HCT116 (cell line): ENCODE data around the gene SLC5A1. TPM values are rescaled to one million over a fixed set of nuclear protein-coding genes. Genes with fewer than 3 reads are reported as not detected.
"Not testable (repeated sequence)": the region's sequence is repeated elsewhere in the genome, so short reads cannot be mapped to it uniquely, and the experiment has no call there.

Experiments
- ATAC-seq: fragments of 200-7000 bp; cut with Tn5 transposase; 2 replicates; pipeline ENCODE4 v1.9.1; 2020; ENCODE audit warnings: mild to moderate bottlenecking, moderate library complexity
- BruUV-seq: library from RNA; stranded (reverse); fragments of 400-500 nt; replicated peaks from 2 replicates; lab custom pipeline; 2021; lab: Mats Ljungman, UMichigan
- CTCF ChIA-PET: fragments of 300-600 bp; sonication (Branson Sonifier 250); formaldehyde crosslinking; loops from one replicate; lab custom pipeline; 2021; ENCODE audit warnings: antibody characterized with exemption; lab: Charles Lee
- POLR2A ChIA-PET: fragments of 300-600, 350-600 bp; sonication (Branson Sonifier 250); formaldehyde crosslinking; loops from one replicate; lab custom pipeline; 2021; ENCODE audit warnings: antibody characterized with exemption; lab: Charles Lee
- RAD21 ChIA-PET, 2 experiments: fragments of 300-600 bp; sonication (Branson Sonifier 250); formaldehyde crosslinking; loops; one replicate each; lab custom pipeline; 2023; ENCODE audit warnings: low total read pairs in 2 of 2; ENCODE audit not compliant: uncharacterized antibody in 2 of 2, unreplicated experiment in 2 of 2, low non-redundant PET in 1 of 2; lab: Charles Lee
- DNase-seq: peaks from one replicate; pipeline ENCODE4 v3.0.0-alpha.2; 2010; ENCODE audit warnings: low read depth, low spot score
- H2AFZ ChIP-seq: fragments of 200-600 bp; shearing (Covaris generic), sonication (generic); 2 replicates; pipeline ENCODE4 v1.6.1; 2017; ENCODE audit warnings: low read depth, mixed run types, mixed read lengths, antibody characterized with exemption, low read length; ENCODE audit not compliant: poor library complexity, severe bottlenecking
- H3K27ac ChIP-seq: 2 replicates; pipeline ENCODE4 v1.5.1; 2012; ENCODE audit warnings: low read depth, low read length
- H3K27me3 ChIP-seq: fragments of 200-600 bp; sonication (generic); 2 replicates; pipeline ENCODE4 v1.6.1; 2016; ENCODE audit warnings: mixed run types, low read length, mixed read lengths; ENCODE audit not compliant: insufficient read depth
- H3K36me3 ChIP-seq, 2 experiments: fragments of 200-500 bp in 1 of 2; fragments of 200-600 bp in 1 of 2; sonication (Bioruptor generic) in 1 of 2; sonication (generic) in 1 of 2; 2 replicates each; pipeline versions ENCODE4 v1.5.1 to v1.6.1; 2014 to 2016; ENCODE audit warnings: low read length in 2 of 2, inconsistent platforms in 1 of 2, mixed read lengths in 1 of 2, mixed run types in 1 of 2; ENCODE audit not compliant: insufficient read depth in 2 of 2, control insufficient read depth in 1 of 2
- H3K4me1 ChIP-seq, 2 experiments: fragments of 200-600 bp in 1 of 2; sonication (generic) in 1 of 2; 2 replicates each; pipeline versions ENCODE4 v1.5.1 to v1.6.1; 2012 to 2017; ENCODE audit warnings: low read length in 2 of 2, inconsistent platforms in 1 of 2, mild to moderate bottlenecking in 1 of 2, mixed read lengths in 1 of 2, mixed run types in 1 of 2, moderate library complexity in 1 of 2; ENCODE audit not compliant: insufficient read depth in 2 of 2, control insufficient read depth in 1 of 2
- H3K4me2 ChIP-seq: fragments of 200-600 bp; sonication (generic); 2 replicates; pipeline ENCODE4 v1.6.1; 2017; ENCODE audit warnings: mixed run types, low read length, mixed read lengths
- H3K4me3 ChIP-seq, 2 experiments: fragments of 200-600 bp in 1 of 2; sonication (generic) in 1 of 2; replicated peaks in 1 of 2; 2 replicates each; pipeline ENCODE4 v1.5.1; 2011 to 2016; ENCODE audit warnings: low read length in 2 of 2, control low read depth in 1 of 2, low read depth in 1 of 2, mild to moderate bottlenecking in 1 of 2, mixed read lengths in 1 of 2, mixed run types in 1 of 2
- H3K79me2 ChIP-seq: fragments of 200-600 bp; sonication (generic); 2 replicates; pipeline ENCODE4 v1.6.1; 2017; ENCODE audit warnings: mild to moderate bottlenecking, mixed run types, low read length, moderate library complexity, mixed read lengths; ENCODE audit not compliant: insufficient read depth
- H3K9ac ChIP-seq: fragments of 200-600 bp; sonication (generic); 2 replicates; pipeline ENCODE4 v1.6.1; 2016; ENCODE audit warnings: low read length, mixed read lengths
- H3K9me2 ChIP-seq: fragments of 200-600 bp; sonication (generic), shearing (Covaris generic); 2 replicates; pipeline ENCODE4 v1.6.1; 2017; ENCODE audit warnings: mixed run types, mild to moderate bottlenecking, moderate library complexity; ENCODE audit not compliant: insufficient read depth
- H3K9me3 ChIP-seq, 2 experiments: fragments of 200-500 bp in 1 of 2; fragments of 200-600 bp in 1 of 2; sonication (Bioruptor generic) in 1 of 2; sonication (generic) in 1 of 2; 2 replicates each; pipeline ENCODE4 v1.6.1; 2014 to 2017; ENCODE audit warnings: low read length in 2 of 2, mixed read lengths in 2 of 2, inconsistent platforms in 1 of 2, low read depth in 1 of 2, mild to moderate bottlenecking in 1 of 2, mixed run types in 1 of 2, moderate library complexity in 1 of 2; ENCODE audit not compliant: control insufficient read depth in 1 of 2, insufficient read depth in 1 of 2
- H4K20me1 ChIP-seq: fragments of 200-600 bp; sonication (generic), shearing (Covaris generic); 2 replicates; pipeline ENCODE4 v1.6.1; 2017; ENCODE audit warnings: mixed run types, mild to moderate bottlenecking, moderate library complexity; ENCODE audit not compliant: insufficient read depth
- CBX3 ChIP-seq: IDR thresholded peaks from 2 replicates; pipeline ENCODE4 v1.6.1; 2012; ENCODE audit warnings: low read depth
- EGR1 ChIP-seq: IDR thresholded peaks from 2 replicates; pipeline ENCODE4 v1.6.1; 2012; ENCODE audit warnings: low read depth
- FOSL1 ChIP-seq: IDR thresholded peaks from 2 replicates; pipeline ENCODE4 v1.6.1; 2012; ENCODE audit warnings: low read depth
- RAD21 ChIP-seq: IDR thresholded peaks from 2 replicates; pipeline ENCODE4 v1.6.1; 2012; ENCODE audit warnings: low read depth, mild to moderate bottlenecking
- SIN3A ChIP-seq: IDR thresholded peaks from 2 replicates; pipeline ENCODE4 v1.6.1; 2012; ENCODE audit warnings: low read depth
- SRF ChIP-seq: IDR thresholded peaks from 2 replicates; pipeline ENCODE4 v1.6.1; 2012; ENCODE audit warnings: low read depth
- YY1 ChIP-seq: IDR thresholded peaks from 2 replicates; pipeline ENCODE4 v1.6.1; 2011; ENCODE audit warnings: low read length, low read depth, moderate library complexity, mild to moderate bottlenecking; ENCODE audit not compliant: insufficient replicate concordance; ENCODE audit errors: extremely low read depth
- ZNF274 ChIP-seq: fragments of 200-500 bp; sonication (Bioruptor generic); IDR thresholded peaks from 2 replicates; pipeline ENCODE4 v1.6.1; 2014; ENCODE audit warnings: mild to moderate bottlenecking, low read depth, low read length, inconsistent platforms
- intact Hi-C: fragments of 100-400 bp; cut with micrococcal nuclease; formaldehyde crosslinking; loops from 2 replicates; pipeline ENCODE4 v1.10.0; 2022
- total RNA-seq: library from RNA; stranded (reverse); gene quantifications from one replicate; pipeline ENCODE4 v1.2.1, GENCODE V29; 2021; ENCODE audit not compliant: unreplicated experiment
- TF ChIP-seq, protein P1 (sequence below): IDR thresholded peaks from 2 replicates; pipeline ENCODE4 v1.6.1; 2012; ENCODE audit warnings: low read depth
- TF ChIP-seq, protein P2 (sequence below): IDR thresholded peaks from 2 replicates; pipeline ENCODE4 v1.6.1; 2012

The SLC5A1 gene
- total RNA-seq, 1 experiment from 2014 or later, result 0.32 TPM

DNA sequence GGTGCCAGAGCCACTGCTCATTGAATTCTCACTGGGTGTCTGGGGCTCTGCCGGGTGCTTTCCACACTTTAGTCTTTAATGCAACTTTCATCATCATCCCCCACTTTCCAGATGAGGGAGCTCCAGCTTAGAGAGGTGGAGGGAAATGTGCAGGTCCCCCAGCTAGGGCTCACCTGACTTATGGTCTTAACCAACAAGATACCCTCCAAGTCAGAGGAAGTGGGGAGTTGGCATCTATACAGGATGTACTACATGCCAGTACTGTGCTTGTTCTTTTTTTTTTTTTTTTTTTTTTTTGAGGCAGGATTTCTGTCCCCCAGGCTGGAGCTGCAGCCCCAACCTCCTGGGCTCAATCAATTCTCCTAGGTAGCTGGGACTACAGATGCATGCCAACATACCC lies 89.7 kb downstream of the SLC5A1 start:
- TF ChIP-seq, protein P1, sequence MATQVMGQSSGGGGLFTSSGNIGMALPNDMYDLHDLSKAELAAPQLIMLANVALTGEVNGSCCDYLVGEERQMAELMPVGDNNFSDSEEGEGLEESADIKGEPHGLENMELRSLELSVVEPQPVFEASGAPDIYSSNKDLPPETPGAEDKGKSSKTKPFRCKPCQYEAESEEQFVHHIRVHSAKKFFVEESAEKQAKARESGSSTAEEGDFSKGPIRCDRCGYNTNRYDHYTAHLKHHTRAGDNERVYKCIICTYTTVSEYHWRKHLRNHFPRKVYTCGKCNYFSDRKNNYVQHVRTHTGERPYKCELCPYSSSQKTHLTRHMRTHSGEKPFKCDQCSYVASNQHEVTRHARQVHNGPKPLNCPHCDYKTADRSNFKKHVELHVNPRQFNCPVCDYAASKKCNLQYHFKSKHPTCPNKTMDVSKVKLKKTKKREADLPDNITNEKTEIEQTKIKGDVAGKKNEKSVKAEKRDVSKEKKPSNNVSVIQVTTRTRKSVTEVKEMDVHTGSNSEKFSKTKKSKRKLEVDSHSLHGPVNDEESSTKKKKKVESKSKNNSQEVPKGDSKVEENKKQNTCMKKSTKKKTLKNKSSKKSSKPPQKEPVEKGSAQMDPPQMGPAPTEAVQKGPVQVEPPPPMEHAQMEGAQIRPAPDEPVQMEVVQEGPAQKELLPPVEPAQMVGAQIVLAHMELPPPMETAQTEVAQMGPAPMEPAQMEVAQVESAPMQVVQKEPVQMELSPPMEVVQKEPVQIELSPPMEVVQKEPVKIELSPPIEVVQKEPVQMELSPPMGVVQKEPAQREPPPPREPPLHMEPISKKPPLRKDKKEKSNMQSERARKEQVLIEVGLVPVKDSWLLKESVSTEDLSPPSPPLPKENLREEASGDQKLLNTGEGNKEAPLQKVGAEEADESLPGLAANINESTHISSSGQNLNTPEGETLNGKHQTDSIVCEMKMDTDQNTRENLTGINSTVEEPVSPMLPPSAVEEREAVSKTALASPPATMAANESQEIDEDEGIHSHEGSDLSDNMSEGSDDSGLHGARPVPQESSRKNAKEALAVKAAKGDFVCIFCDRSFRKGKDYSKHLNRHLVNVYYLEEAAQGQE, result no peak
- no peak for TF ChIP-seq YY1
- TF ChIP-seq EGR1, result no peak
- no peak for TF ChIP-seq CBX3
- no peak for TF ChIP-seq RAD21
- no peak for TF ChIP-seq ZNF274
- TF ChIP-seq, protein P2, sequence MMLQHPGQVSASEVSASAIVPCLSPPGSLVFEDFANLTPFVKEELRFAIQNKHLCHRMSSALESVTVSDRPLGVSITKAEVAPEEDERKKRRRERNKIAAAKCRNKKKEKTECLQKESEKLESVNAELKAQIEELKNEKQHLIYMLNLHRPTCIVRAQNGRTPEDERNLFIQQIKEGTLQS, result no peak
- TF ChIP-seq SRF, result no peak
- TF ChIP-seq SIN3A, result no peak
- TF ChIP-seq FOSL1, result no peak
- intact Hi-C loops, result no loop called here
- no peaks in the 10 kb centered on the region for H3K36me3 ChIP-seq
- no peaks in the 10 kb centered on the region for H3K9me2 ChIP-seq
- ChIA-PET POLR2A (no interaction called here), RAD21 (interaction anchor here in 1 of 2 experiments (0.7 kb wide), 1 partner anchor 496 kb away, joined by 4 read pairs; no protein-coding TSS in a partner anchor), CTCF (no interaction called here)
- no TSS peak for BruUV-seq
- no peak overlapping the region for H3K9ac ChIP-seq
- H3K4me1 ChIP-seq, result peaks cover 8 to 26% of the 10 kb centered on the region in 2 experiments
- DNase-seq (no peak), ATAC-seq (no peak)
- H3K79me2 ChIP-seq, result no peaks in the 10 kb centered on the region
- H3K4me3 ChIP-seq, result no peak overlapping the region
- no peak overlapping the region for H2AFZ ChIP-seq
- H4K20me1 ChIP-seq, result no peaks in the 10 kb centered on the region
- H3K4me2 ChIP-seq, result no peak overlapping the region
- H3K9me3 ChIP-seq, result no peaks in the 10 kb centered on the region
- H3K27ac ChIP-seq, result no peak overlapping the region
- H3K27me3 ChIP-seq, result no peaks in the 10 kb centered on the region

DNA sequence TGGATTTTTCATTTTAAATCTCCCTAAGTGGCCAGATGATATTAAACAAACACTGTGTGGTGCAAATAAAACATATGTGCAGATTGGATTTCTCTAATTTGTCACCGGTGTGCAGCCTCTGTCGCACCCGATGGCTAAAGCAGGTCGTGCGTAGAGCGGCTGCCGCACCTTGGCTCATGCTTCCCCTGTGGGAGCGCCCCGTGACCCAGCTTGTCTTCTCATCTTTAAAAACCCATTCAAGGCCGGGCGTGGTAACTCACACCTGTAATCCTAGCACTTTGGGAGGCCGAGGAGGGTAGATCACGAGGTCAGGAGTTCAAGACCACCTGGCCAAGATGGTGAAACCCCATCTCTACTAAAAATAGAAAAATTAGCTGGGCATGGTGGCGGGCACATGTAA lies 91.7 kb downstream of the SLC5A1 start:
- BruUV-seq, DNase-seq, H3K79me2 ChIP-seq, H3K9me2 ChIP-seq, H2AFZ ChIP-seq, H3K27ac ChIP-seq, H3K27me3 ChIP-seq, H4K20me1 ChIP-seq, POLR2A ChIA-PET, H3K9me3 ChIP-seq, RAD21 ChIA-PET, ATAC-seq, CTCF ChIA-PET, intact Hi-C loops, H3K36me3 ChIP-seq, H3K4me2 ChIP-seq, H3K4me3 ChIP-seq, H3K9ac ChIP-seq: not testable (repeated sequence)
- peaks cover 8 to 36% of the 10 kb centered on the region in 2 experiments for H3K4me1 ChIP-seq
